A172 (cell line): ENCODE results near the gene PRDX6. TPM values are rescaled to one million over a fixed set of nuclear protein-coding genes. Genes with fewer than 3 reads are reported as not detected.

Experiments
- total RNA-seq: library from RNA; depleted of rRNA; stranded (reverse); fragments of >200 nt; shearing (Covaris generic); gene quantifications from 2 replicates; pipeline ENCODE4 v1.2.3, GENCODE V29; 2014; rRNA removed

PRDX6 gene
- total RNA-seq, 1 experiment from 2014 or later, result 466 TPM

Other genes with a start within 250 kb of the PRDX6 start
- gene SLC9C2, start 125.7 kb downstream of the PRDX6 start, total RNA-seq, result not detected in 2 replicates
- not detected in 2 replicates for gene TEX50, start 158.0 kb downstream of the PRDX6 start, total RNA-seq
- 0.29 and 0.96 TPM in 2 replicates for gene ANKRD45, start 192.5 kb downstream of the PRDX6 start, total RNA-seq
- 22.9 and 27.7 TPM in 2 replicates for gene KLHL20, start 237.6 kb downstream of the PRDX6 start, total RNA-seq